Caki2 (cell line): Measurements from ENCODE around the gene RRM1. TPM values are rescaled to one million over a fixed set of nuclear protein-coding genes. Genes with fewer than 3 reads are reported as not detected.
A peak's percentile ranks its signal among the peaks of the same experiment; 100 is the strongest.
"Not testable (repeated sequence)": the region's sequence is repeated elsewhere in the genome, so short reads cannot be mapped to it uniquely, and the experiment has no call there.

Source experiments
- DNase-seq: peaks from one replicate; pipeline ENCODE4 v3.0.0-alpha.2; 2015; ENCODE audit warnings: low read depth
- in situ Hi-C: cut with HindIII; loops from 2 replicates; pipeline ENCODE4 v1.10.0; 2016; ENCODE audit warnings: low sequenced_read_pairs, low pct_unique_long_range_greater_than_20kb, mixed read lengths
- total RNA-seq: library from RNA; depleted of rRNA; stranded (reverse); fragments of >200 nt; shearing (Covaris generic); gene quantifications from 2 replicates; pipeline ENCODE4 v1.2.3, GENCODE V29; 2014; ENCODE audit warnings: low replicate concordance; rRNA removed

RRM1 gene
- 93.1 and 104 TPM in 2 replicates for total RNA-seq

DNA sequence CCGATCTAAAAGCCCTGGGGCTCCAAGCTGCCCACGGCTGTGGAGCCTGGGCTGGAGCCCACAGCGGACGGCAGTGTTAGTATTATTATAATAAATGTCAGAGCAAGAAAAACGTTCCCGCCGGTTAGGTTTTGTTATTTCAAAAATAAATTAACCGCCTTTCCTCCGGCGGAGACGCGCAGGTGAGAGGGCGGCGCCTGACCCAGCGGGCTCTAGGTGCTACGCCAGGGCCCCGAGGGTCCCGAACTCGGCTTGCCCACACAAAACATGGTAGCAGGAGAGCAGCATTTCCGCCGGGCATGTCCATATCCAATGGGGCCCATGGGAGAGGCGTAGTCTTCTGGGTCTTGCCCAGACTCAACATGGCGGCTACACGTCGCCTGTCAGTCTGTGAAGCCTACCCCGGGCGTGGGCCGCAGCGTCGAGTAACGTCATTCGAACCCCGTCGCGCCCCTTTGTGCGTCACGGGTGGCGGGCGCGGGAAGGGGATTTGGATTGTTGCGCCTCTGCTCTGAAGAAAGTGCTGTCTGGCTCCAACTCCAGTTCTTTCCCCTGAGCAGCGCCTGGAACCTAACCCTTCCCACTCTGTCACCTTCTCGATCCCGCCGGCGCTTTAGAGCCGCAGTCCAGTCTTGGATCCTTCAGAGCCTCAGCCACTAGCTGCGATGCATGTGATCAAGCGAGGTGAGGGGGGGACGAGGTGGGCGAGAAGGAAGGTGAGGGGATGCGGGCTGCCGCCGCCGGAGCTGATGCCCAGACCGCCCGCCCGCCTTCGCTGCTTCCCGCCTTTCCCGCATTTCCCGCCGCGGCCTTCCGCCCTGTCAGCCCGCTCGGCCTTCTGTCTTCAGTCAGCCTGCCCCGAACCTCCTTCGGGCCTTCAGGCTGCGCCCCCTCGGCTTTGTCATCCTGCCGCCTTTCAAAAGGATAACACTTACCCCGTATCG, at the start of gene RRM1:
TSS of gene RRM1 (plus strand) at position 452 of the 944 bp plus-strand sequence. CDS start at position 666, 214 bp downstream.
- in situ Hi-C loops, result no loop called here
- peak; percentile 90 for DNase-seq

GRCh38 chr11:4044976-4045646, 49.5 kb upstream of the RRM1 start:
- in situ Hi-C loops, result no loop called here
- DNase-seq, result no peak

GRCh38 chr11:4048340-4048739, 46.3 kb upstream of the RRM1 start:
- in situ Hi-C loops, result no loop called here
- no peak for DNase-seq

DNA sequence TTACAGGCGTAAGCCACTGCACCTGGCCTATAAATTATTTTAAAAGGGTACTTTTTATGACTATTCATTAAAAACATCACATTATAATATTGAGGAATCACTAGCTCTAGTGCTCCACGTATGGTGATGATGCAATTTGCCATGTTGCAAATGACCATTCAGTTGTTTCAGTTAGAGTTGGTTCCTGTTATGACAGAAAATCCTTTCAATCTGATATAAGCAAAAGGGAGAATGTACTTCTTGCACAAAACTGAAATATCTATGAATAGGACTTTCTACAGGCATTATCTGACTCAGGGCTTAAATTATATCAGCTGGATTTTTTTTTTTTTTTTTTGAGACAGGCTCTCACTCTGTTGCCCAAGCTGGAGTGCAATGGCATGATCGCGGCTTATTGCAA, 45.6 kb upstream of the RRM1 start:
- no peak for DNase-seq

GRCh38 chr11:4050138-4050537, 44.5 kb upstream of the RRM1 start:
- no peak for DNase-seq
- in situ Hi-C loops, result no loop called here

More for the DNA sequence above, 45.6 kb upstream of the RRM1 start:
- in situ Hi-C loops, result no loop called here

DNA sequence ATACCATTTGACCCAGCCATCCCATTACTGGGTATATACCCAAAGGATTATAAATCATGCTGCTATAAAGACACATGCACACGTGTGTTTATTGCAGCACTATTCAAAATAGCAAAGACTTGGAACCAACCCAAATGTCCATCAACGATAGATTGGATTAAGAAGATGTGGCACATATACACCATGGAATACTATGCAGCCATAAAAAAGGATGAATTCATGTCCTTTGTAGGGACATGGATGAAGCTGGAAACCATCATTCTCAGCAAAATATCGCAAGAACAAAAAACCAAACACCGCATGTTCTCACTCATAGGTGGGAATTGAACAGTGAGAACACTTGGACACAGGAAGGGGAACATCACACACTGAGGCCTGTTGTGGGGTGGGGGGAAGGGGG, 41.4 kb upstream of the RRM1 start:
- in situ Hi-C loops, DNase-seq: not testable (repeated sequence)

DNA sequence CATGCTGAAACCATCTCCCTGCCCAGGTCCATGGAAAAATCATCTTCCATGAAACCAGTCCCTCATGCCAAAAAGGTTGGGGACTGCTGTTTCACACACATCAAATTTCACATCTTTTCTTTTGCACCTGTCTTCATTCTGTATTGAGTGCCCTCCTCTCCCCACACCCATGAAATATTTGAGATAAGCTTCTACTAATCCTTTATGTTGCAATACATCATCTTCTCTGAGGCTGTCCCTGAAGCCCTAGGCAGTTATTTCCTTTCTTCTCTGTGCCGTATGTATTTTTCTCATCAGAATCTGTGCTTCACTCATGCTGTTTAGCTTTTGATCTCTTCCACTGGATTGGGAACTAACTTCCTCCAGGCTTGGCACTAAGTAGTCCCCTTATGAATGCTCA, 40.0 kb upstream of the RRM1 start:
- DNase-seq, result no peak
- in situ Hi-C loops, result no loop called here

DNA sequence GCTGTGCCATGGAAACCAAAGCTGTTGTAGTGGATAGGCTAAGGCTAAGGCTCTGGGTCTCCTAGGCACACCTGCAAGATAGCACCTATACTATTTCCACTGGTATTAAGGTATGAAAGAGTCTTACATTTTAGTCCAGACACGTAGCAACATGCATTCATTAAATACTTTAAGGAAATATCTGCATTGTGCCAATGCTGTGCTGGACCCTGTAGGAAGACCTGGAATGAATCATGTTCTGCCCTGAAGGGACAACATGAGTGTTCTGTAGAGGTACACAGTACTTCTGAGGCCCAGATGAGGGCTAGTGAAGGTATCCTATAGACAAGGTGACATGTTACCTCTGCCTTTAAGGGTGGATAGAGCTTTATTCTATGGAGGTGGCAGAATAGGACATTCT, 35.2 kb upstream of the RRM1 start:
- no peak for DNase-seq
- in situ Hi-C loops, result no loop called here

GRCh38 chr11:4060182-4060923, 34.2 kb upstream of the RRM1 start:
- in situ Hi-C loops, result no loop called here
- DNase-seq, result no peak

GRCh38 chr11:4061700-4062099, 32.9 kb upstream of the RRM1 start:
- in situ Hi-C loops, result no loop called here
- no peak for DNase-seq

GRCh38 chr11:4063348-4063747, 31.3 kb upstream of the RRM1 start:
- in situ Hi-C loops, result no loop called here
- DNase-seq, result no peak

GRCh38 chr11:4064278-4064955, 30.2 kb upstream of the RRM1 start:
- no peak for DNase-seq
- in situ Hi-C loops, result no loop called here

GRCh38 chr11:4065086-4065485, 29.5 kb upstream of the RRM1 start:
- in situ Hi-C loops, result no loop called here
- no peak for DNase-seq

DNA sequence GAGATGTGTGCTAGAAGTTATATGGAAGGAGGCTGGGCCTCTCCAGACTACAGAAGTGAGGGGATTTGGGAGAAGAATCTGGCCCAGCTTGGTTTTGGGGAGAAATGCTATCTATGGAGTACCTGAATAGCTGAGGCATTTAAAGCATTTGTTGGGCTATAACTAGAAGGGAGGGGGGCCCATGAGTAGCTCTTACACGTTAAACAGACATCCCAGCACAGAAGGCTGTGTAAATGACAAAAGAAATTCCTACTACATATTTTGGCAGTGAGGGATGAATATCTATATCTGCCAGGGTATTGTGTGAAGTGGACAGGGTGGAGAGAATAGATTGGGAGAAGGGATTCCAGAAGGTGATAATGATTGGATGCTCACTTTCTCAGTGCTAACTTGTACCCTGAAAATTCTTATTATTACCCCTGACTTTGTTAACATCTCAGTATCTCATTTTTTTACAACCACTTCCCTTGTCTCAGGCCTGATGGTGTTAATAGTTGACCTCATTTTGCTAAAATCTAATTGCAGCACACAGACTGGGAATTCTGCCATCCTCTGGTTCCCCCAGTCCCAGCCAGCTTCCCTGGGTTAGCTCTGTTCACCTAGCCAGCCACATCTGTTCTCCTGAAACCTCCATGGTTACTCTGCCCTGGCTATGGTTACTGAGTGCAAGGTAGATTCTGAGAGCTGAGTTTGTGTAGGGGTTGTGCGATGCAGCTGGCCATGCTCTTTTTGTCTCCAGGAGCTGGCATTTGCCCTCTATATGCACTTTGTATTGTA, 28.8 kb upstream of the RRM1 start:
- in situ Hi-C loops, result no loop called here

GRCh38 chr11:4066910-4067309, 27.7 kb upstream of the RRM1 start:
- no peak for DNase-seq
- in situ Hi-C loops, result no loop called here

More for the DNA sequence above, 28.8 kb upstream of the RRM1 start:
- no peak for DNase-seq

DNA sequence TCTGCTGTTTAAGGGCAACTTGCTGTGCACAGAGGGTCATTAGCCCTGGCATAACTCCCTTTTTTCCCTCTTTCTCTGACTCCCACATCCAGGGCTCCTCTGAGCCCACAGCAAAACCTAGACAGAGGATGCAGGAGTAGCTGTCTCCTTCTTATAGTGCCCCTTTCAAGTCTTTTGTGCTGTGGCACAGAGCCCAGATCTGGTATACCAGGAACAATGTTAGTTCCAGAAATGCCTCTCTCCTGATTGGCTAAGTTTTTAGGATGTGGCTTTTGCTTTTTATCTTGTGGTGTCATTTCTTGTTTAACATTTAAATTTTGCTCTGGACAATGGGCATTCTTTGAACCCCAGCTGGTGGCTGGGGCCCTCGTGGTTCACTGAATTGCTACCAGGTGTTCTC, 25.6 kb upstream of the RRM1 start:
- in situ Hi-C loops, result no loop called here
- no peak for DNase-seq

DNA sequence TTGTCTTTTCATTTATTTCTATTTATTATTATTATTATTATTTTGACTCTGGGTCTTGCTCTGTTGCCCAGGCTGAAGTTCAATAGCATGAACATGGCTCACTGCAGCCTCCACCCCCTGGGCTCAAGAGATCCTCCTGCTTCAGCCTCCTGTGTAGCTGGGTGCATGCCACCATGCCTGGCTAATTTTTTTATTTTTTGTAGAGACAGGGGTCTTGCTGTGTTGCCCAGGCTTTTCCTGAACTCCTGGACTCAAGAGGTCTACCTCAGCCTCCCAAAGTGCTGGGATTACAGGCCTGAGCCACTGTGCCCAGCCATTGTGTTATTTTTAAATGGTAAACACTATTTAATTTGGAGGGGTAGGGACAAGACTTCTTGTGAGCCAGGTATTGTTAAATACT, 23.3 kb upstream of the RRM1 start:
- DNase-seq, result no peak
- in situ Hi-C loops, result no loop called here

GRCh38 chr11:4071914-4072313, 22.7 kb upstream of the RRM1 start:
- in situ Hi-C loops, result no loop called here
- DNase-seq, result no peak
